SJCRH30 (cell line): Measurements from ENCODE around the gene C4BPA. TPM values are rescaled to one million over a fixed set of nuclear protein-coding genes. Genes with fewer than 3 reads are reported as not detected.

Experiments used
- DNase-seq, 2 experiments: peaks; one replicate each; pipeline ENCODE4 v3.0.0-alpha.2; 2015 to 2020
- H3K27ac ChIP-seq: fragments of 250-450 bp; sonication (Bioruptor Pico); 2 replicates; pipeline ENCODE4 v1.5.1; 2020; ENCODE audit warnings: mild to moderate bottlenecking, moderate library complexity
- H3K27me3 ChIP-seq: fragments of 250-450 bp; sonication (Bioruptor Pico); 2 replicates; pipeline ENCODE4 v1.5.1; 2020; ENCODE audit warnings: mild to moderate bottlenecking, moderate library complexity
- H3K36me3 ChIP-seq: fragments of 250-450 bp; sonication (Bioruptor Pico); 2 replicates; pipeline ENCODE4 v1.5.1; 2020; ENCODE audit warnings: mild to moderate bottlenecking, moderate library complexity
- H3K4me1 ChIP-seq: fragments of 250-450 bp; sonication (Bioruptor Pico); 2 replicates; pipeline ENCODE4 v1.5.1; 2020; ENCODE audit warnings: mild to moderate bottlenecking, moderate library complexity
- H3K4me3 ChIP-seq: fragments of 250-450 bp; sonication (Bioruptor Pico); 2 replicates; pipeline ENCODE4 v1.5.1; 2020; ENCODE audit warnings: mild to moderate bottlenecking, moderate library complexity
- H3K9me3 ChIP-seq: fragments of 250-450 bp; sonication (Bioruptor Pico); replicated peaks from 2 replicates; pipeline ENCODE4 v1.5.1; 2020; ENCODE audit warnings: mild to moderate bottlenecking, moderate library complexity
- total RNA-seq: library from RNA; depleted of rRNA; stranded (reverse); fragments of >200 nt; shearing (Covaris generic); gene quantifications from 2 replicates; pipeline ENCODE4 v1.2.3, GENCODE V29; 2014; rRNA removed

C4BPA gene
- total RNA-seq, 1 experiment from 2014 or later: 0.06 TPM

- no peak for DNase-seq
- Histone ChIP-seq H3K27me3 (no peaks in the 10 kb centered on the region), H3K4me3 (no peak overlapping the region), H3K27ac (no peak overlapping the region), H3K36me3 (no peaks in the 10 kb centered on the region), H3K9me3 (no peaks in the 10 kb centered on the region), H3K4me1 (no peaks in the 10 kb centered on the region)
Observed at GRCh38 chr1:207164086-207164485, 60.1 kb downstream of the C4BPA start.

- Histone ChIP-seq H3K36me3 (no peaks in the 10 kb centered on the region), H3K4me3 (no peak overlapping the region), H3K9me3 (no peaks in the 10 kb centered on the region), H3K27ac (no peak overlapping the region), H3K4me1 (no peaks in the 10 kb centered on the region), H3K27me3 (no peaks in the 10 kb centered on the region)
- no peak for DNase-seq
Observed at GRCh38 chr1:207172321-207172720, 68.3 kb downstream of the C4BPA start.

- Histone ChIP-seq H3K4me3 (no peak overlapping the region), H3K4me1 (no peaks in the 10 kb centered on the region), H3K27me3 (no peaks in the 10 kb centered on the region), H3K9me3 (no peaks in the 10 kb centered on the region), H3K36me3 (no peaks in the 10 kb centered on the region), H3K27ac (no peak overlapping the region)
- DNase-seq: no peak
Observed at GRCh38 chr1:207172885-207173284, 68.9 kb downstream of the C4BPA start.

- no peak overlapping the region for H3K4me3 ChIP-seq
- no peaks in the 10 kb centered on the region for H3K9me3 ChIP-seq
- no peaks in the 10 kb centered on the region for H3K27me3 ChIP-seq
- H3K4me1 ChIP-seq: no peaks in the 10 kb centered on the region
- no peak for DNase-seq
- no peak overlapping the region for H3K27ac ChIP-seq
- no peaks in the 10 kb centered on the region for H3K36me3 ChIP-seq
Observed at GRCh38 chr1:207173396-207173795, 69.4 kb downstream of the C4BPA start.

GRCh38 chr1:207174913-207175312 lies 70.9 kb downstream of the C4BPA start:
- H3K4me1 ChIP-seq: no peaks in the 10 kb centered on the region
- no peak overlapping the region for H3K4me3 ChIP-seq
- no peaks in the 10 kb centered on the region for H3K9me3 ChIP-seq
- no peak overlapping the region for H3K27ac ChIP-seq
- H3K27me3 ChIP-seq: no peaks in the 10 kb centered on the region
- no peaks in the 10 kb centered on the region for H3K36me3 ChIP-seq
- no peak for DNase-seq

DNA sequence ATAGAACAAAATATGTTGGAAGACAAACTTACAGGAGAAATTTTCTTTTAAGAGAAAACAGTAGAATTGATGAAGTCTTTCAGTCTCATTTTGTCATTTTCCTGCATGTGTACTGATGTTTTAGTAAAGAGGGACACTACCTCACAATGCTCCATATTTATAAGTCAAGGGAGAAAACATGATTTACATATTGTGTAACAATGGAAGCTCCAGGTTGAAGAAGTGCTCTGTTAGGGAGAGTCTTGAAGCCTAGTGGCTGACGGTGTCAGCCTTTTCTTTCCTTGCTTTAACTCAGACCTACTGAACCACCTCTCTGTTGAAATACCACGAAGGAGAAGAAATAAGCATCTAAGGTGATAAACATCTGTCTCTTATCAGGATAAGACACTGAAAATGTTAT lies 75.0 kb downstream of the C4BPA start:
- Histone ChIP-seq H3K27ac (no peak overlapping the region), H3K9me3 (no peaks in the 10 kb centered on the region)
- no peak for DNase-seq

DNA sequence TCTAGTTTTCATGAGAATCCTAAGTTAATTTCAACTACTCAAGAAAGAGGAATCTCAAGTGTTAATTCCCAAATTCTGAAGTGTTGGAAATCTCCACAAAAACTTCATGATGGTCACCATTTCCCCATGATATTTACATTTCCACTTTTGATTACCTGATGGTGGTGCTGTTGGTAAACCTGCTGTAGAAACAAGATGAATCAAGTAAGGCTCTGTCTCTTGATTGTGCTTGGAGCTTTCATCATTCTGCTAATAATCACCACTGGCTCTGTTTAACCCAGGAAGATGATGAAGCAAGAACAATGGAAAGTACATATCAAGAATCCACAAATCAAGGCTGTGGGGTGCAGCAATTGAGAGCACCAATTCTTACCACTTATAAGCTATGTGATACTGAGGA lies 77.8 kb downstream of the C4BPA start:
- Histone ChIP-seq H3K36me3 (no peaks in the 10 kb centered on the region), H3K4me1 (no peaks in the 10 kb centered on the region), H3K9me3 (no peaks in the 10 kb centered on the region), H3K27ac (no peak overlapping the region), H3K27me3 (no peaks in the 10 kb centered on the region), H3K4me3 (no peak overlapping the region)
- DNase-seq: no peak

More for the DNA sequence above, 75.0 kb downstream of the C4BPA start:
- Histone ChIP-seq H3K4me1 (no peaks in the 10 kb centered on the region), H3K4me3 (no peak overlapping the region), H3K36me3 (no peaks in the 10 kb centered on the region), H3K27me3 (no peaks in the 10 kb centered on the region)

DNA sequence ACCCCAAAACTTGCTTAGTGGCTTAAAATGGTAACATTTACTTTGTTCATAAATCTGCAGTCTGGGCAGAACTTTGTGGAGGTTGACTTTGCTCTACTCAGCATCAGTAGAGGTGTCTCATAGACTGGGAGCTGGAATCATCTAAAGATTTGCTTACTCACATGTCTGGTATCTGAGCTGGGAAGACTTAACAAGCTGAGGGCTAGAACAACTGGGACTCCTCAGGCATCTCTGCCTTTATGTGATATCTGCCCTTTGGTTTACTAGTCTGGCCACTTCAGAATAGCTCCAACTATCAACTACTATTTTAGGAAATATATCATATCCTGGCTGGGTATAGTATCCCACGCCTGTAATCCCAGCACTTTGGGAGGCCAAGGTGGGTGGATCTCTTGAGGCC lies 82.5 kb downstream of the C4BPA start:
- Histone ChIP-seq H3K4me1 (no peaks in the 10 kb centered on the region), H3K27ac (no peak overlapping the region), H3K36me3 (no peaks in the 10 kb centered on the region), H3K4me3 (no peak overlapping the region), H3K9me3 (no peaks in the 10 kb centered on the region), H3K27me3 (no peaks in the 10 kb centered on the region)
- no peak for DNase-seq

GRCh38 chr1:207188901-207189300 lies 84.9 kb downstream of the C4BPA start:
- no peak overlapping the region for H3K4me3 ChIP-seq
- no peak overlapping the region for H3K27ac ChIP-seq
- no peak for DNase-seq
- H3K36me3 ChIP-seq: no peaks in the 10 kb centered on the region
- no peaks in the 10 kb centered on the region for H3K4me1 ChIP-seq
- no peaks in the 10 kb centered on the region for H3K9me3 ChIP-seq
- no peaks in the 10 kb centered on the region for H3K27me3 ChIP-seq

DNA sequence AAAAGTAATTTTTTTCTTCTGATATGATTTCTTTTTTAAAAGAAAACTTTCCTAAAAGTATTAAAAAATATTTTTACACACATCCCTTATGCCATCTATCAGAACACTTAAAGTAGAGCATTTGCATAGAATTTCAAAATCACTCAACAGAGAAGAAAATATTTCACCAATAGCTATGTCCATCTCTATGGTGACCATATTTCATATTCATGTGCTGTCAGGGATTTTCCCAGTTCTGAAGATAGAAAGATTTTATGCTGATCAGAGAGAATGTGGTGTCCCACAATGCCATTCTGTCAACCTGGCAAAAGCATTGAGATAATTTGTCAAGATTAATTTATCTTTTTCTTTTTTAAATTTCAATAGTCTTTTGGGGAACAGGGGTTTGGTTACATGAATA lies 87.0 kb downstream of the C4BPA start:
- no peaks in the 10 kb centered on the region for H3K9me3 ChIP-seq
- no peak for DNase-seq
- no peak overlapping the region for H3K27ac ChIP-seq
- H3K4me3 ChIP-seq: no peak overlapping the region
- no peaks in the 10 kb centered on the region for H3K27me3 ChIP-seq
- H3K4me1 ChIP-seq: no peaks in the 10 kb centered on the region
- no peaks in the 10 kb centered on the region for H3K36me3 ChIP-seq

DNA sequence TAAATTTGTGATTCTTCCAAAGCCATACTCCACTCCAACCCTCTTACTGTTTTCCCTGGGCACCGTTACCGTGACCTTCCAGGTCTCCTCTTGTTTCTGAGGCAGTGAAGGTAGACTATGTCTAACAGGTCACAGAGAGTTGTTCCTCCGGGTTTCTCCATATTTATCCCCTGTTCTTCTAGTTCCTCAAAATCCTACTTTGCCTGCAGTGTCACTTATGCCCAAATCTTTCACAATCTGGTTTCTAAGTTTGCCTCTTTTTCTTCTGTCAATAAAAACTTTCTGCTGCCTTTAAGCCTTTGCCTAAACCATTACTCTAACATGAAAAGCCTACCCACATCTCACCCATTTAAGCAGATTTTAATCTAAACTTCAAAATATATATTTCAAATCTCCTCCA lies 87.7 kb downstream of the C4BPA start:
- H3K4me3 ChIP-seq: no peak overlapping the region

GRCh38 chr1:207194197-207194596 lies 90.2 kb downstream of the C4BPA start:
- no peaks in the 10 kb centered on the region for H3K9me3 ChIP-seq
- no peak overlapping the region for H3K27ac ChIP-seq
- H3K4me3 ChIP-seq: no peak overlapping the region
- no peak for DNase-seq
- no peaks in the 10 kb centered on the region for H3K27me3 ChIP-seq
- no peaks in the 10 kb centered on the region for H3K36me3 ChIP-seq
- no peaks in the 10 kb centered on the region for H3K4me1 ChIP-seq

More for the DNA sequence above, 87.7 kb downstream of the C4BPA start:
- Histone ChIP-seq H3K27me3 (no peaks in the 10 kb centered on the region), H3K9me3 (no peaks in the 10 kb centered on the region), H3K27ac (no peak overlapping the region), H3K4me1 (no peaks in the 10 kb centered on the region), H3K36me3 (no peaks in the 10 kb centered on the region)
- DNase-seq: no peak

Other genes with a start within 250 kb of the C4BPA start
- gene IL20, start 238.6 kb upstream of the C4BPA start, total RNA-seq: not detected in 2 replicates
- gene IL24, start 206.8 kb upstream of the C4BPA start, total RNA-seq: not detected in 2 replicates
- gene FCMR, start 182.3 kb upstream of the C4BPA start, total RNA-seq: not detected in 2 replicates
- gene PIGR, start 157.8 kb upstream of the C4BPA start, total RNA-seq: not detected in 2 replicates
- gene FCAMR, start 133.8 kb upstream of the C4BPA start, total RNA-seq: not detected in 2 replicates
- gene C1orf116, start 71.5 kb upstream of the C4BPA start, total RNA-seq: not detected in 2 replicates
- 3.0 and 3.8 TPM in 2 replicates for gene YOD1, start 53.0 kb upstream of the C4BPA start, total RNA-seq
- gene PFKFB2, start 51.0 kb upstream of the C4BPA start, total RNA-seq: 0.68 and 1.0 TPM in 2 replicates
- not detected in 2 replicates for gene C4BPB, start 15.4 kb upstream of the C4BPA start, total RNA-seq
- 22.3 and 22.9 TPM in 2 replicates for gene CD55, start 217.4 kb downstream of the C4BPA start, total RNA-seq